ENCODE data around the gene FICD.

The FICD gene

GRCh38 chr12:108498136-108498535 is 16.9 kb upstream of the FICD start:
- DNase-seq (ENCODE audit: insufficient read length, low spot score) (no peak), FAIRE-seq (no peak)
- TF ChIP-seq POU2F2 (IDR thresholded peaks at IDR 0.05; ENCODE audit: low read depth, low read length) (no peak), PAX5 (IDR thresholded peaks at IDR 0.05; ENCODE audit: insufficient read depth, low read length, severe bottlenecking) (no peak), TAF1 (IDR thresholded peaks at IDR 0.05; ENCODE audit: low read depth, low read length) (no peak), POLR2A (IDR thresholded peaks at IDR 0.05; ENCODE audit: low read depth, low read length) (no peak), SPI1 (IDR thresholded peaks at IDR 0.05; ENCODE audit: low read depth, low read length) (no peak), POLR2AphosphoS5 (IDR thresholded peaks at IDR 0.05; ENCODE audit: low read depth, low read length) (no peak)

- peak; percentile 35 for FAIRE-seq
- no peak for DNase-seq (ENCODE audit: insufficient read length, low spot score)
- no peak for TF ChIP-seq TAF1 (IDR thresholded peaks at IDR 0.05; ENCODE audit: low read depth, low read length)
- no peak for TF ChIP-seq POU2F2 (IDR thresholded peaks at IDR 0.05; ENCODE audit: low read depth, low read length)
- TF ChIP-seq PAX5 (IDR thresholded peaks at IDR 0.05; ENCODE audit: insufficient read depth, low read length, severe bottlenecking), result no peak
- no peak for TF ChIP-seq POLR2AphosphoS5 (IDR thresholded peaks at IDR 0.05; ENCODE audit: low read depth, low read length)
- TF ChIP-seq SPI1 (IDR thresholded peaks at IDR 0.05; ENCODE audit: low read depth, low read length), result no peak
- TF ChIP-seq POLR2A (IDR thresholded peaks at IDR 0.05; ENCODE audit: low read depth, low read length), result no peak
Measured at GRCh38 chr12:108502922-108503321, 12.2 kb upstream of the FICD start.

- no peak for FAIRE-seq
- no peak for TF ChIP-seq POU2F2 (IDR thresholded peaks at IDR 0.05; ENCODE audit: low read depth, low read length)
- no peak for TF ChIP-seq PAX5 (IDR thresholded peaks at IDR 0.05; ENCODE audit: insufficient read depth, low read length, severe bottlenecking)
- TF ChIP-seq POLR2AphosphoS5 (IDR thresholded peaks at IDR 0.05; ENCODE audit: low read depth, low read length), result no peak
- TF ChIP-seq POLR2A (IDR thresholded peaks at IDR 0.05; ENCODE audit: low read depth, low read length), result no peak
- no peak for TF ChIP-seq TAF1 (IDR thresholded peaks at IDR 0.05; ENCODE audit: low read depth, low read length)
- no peak for TF ChIP-seq SPI1 (IDR thresholded peaks at IDR 0.05; ENCODE audit: low read depth, low read length)
- DNase-seq (ENCODE audit: insufficient read length, low spot score), result no peak
Measured at GRCh38 chr12:108505129-108505528, 9.9 kb upstream of the FICD start.

- no peak for DNase-seq (ENCODE audit: insufficient read length, low spot score)
- TF ChIP-seq PAX5 (IDR thresholded peaks at IDR 0.05; ENCODE audit: insufficient read depth, low read length, severe bottlenecking), result no peak
- no peak for TF ChIP-seq POLR2A (IDR thresholded peaks at IDR 0.05; ENCODE audit: low read depth, low read length)
- TF ChIP-seq POLR2AphosphoS5 (IDR thresholded peaks at IDR 0.05; ENCODE audit: low read depth, low read length), result no peak
- no peak for TF ChIP-seq SPI1 (IDR thresholded peaks at IDR 0.05; ENCODE audit: low read depth, low read length)
- no peak for TF ChIP-seq POU2F2 (IDR thresholded peaks at IDR 0.05; ENCODE audit: low read depth, low read length)
- TF ChIP-seq TAF1 (IDR thresholded peaks at IDR 0.05; ENCODE audit: low read depth, low read length), result no peak
- peak; percentile 60 for FAIRE-seq
Measured at GRCh38 chr12:108507971-108508642, 7.0 kb upstream of the FICD start.

- no peak for DNase-seq (ENCODE audit: insufficient read length, low spot score)
- FAIRE-seq, result no peak
- no peak for TF ChIP-seq TAF1 (IDR thresholded peaks at IDR 0.05; ENCODE audit: low read depth, low read length)
- TF ChIP-seq PAX5 (IDR thresholded peaks at IDR 0.05; ENCODE audit: insufficient read depth, low read length, severe bottlenecking), result no peak
- no peak for TF ChIP-seq POLR2AphosphoS5 (IDR thresholded peaks at IDR 0.05; ENCODE audit: low read depth, low read length)
- TF ChIP-seq POU2F2 (IDR thresholded peaks at IDR 0.05; ENCODE audit: low read depth, low read length), result no peak
- no peak for TF ChIP-seq POLR2A (IDR thresholded peaks at IDR 0.05; ENCODE audit: low read depth, low read length)
- TF ChIP-seq SPI1 (IDR thresholded peaks at IDR 0.05; ENCODE audit: low read depth, low read length), result no peak
Measured at GRCh38 chr12:108509806-108510205, 5.3 kb upstream of the FICD start.

GRCh38 chr12:108510836-108511235 is 4.2 kb upstream of the FICD start:
- DNase-seq (ENCODE audit: insufficient read length, low spot score) (no peak), FAIRE-seq (no peak)
- no peak for TF ChIP-seq POLR2AphosphoS5 (IDR thresholded peaks at IDR 0.05; ENCODE audit: low read depth, low read length)
- TF ChIP-seq SPI1 (IDR thresholded peaks at IDR 0.05; ENCODE audit: low read depth, low read length), result peak; percentile 71
- no peak for TF ChIP-seq PAX5 (IDR thresholded peaks at IDR 0.05; ENCODE audit: insufficient read depth, low read length, severe bottlenecking)

GRCh38 chr12:108511633-108512540 is 3.2 kb upstream of the FICD start:
- TF ChIP-seq POLR2AphosphoS5 (IDR thresholded peaks at IDR 0.05; ENCODE audit: low read depth, low read length), result no peak
- TF ChIP-seq POU2F2 (IDR thresholded peaks at IDR 0.05; ENCODE audit: low read depth, low read length), result peak; percentile 48; the same call in 1 of the 2 replicates
- TF ChIP-seq SPI1 (IDR thresholded peaks at IDR 0.05; ENCODE audit: low read depth, low read length), result peak; percentile 71
- FAIRE-seq (peak; percentile 88), DNase-seq (ENCODE audit: insufficient read length, low spot score) (no peak)

GRCh38 chr12:108514468-108514972 is 557 bp upstream of the FICD start:
- DNase-seq (ENCODE audit: insufficient read length, low spot score), result no peak
- no peak for FAIRE-seq
- TF ChIP-seq SPI1 (IDR thresholded peaks at IDR 0.05; ENCODE audit: low read depth, low read length), result no peak
- no peak for TF ChIP-seq POLR2A (IDR thresholded peaks at IDR 0.05; ENCODE audit: low read depth, low read length)
- no peak for TF ChIP-seq PAX5 (IDR thresholded peaks at IDR 0.05; ENCODE audit: insufficient read depth, low read length, severe bottlenecking)
- TF ChIP-seq TAF1 (IDR thresholded peaks at IDR 0.05; ENCODE audit: low read depth, low read length), result 0 out of 2 replicates have a peak, but pooled peaks have one; percentile 1
- no peak for TF ChIP-seq POU2F2 (IDR thresholded peaks at IDR 0.05; ENCODE audit: low read depth, low read length)
- TF ChIP-seq POLR2AphosphoS5 (IDR thresholded peaks at IDR 0.05; ENCODE audit: low read depth, low read length), result no peak

GRCh38 chr12:108515916-108516315 is 839 bp downstream of the FICD start:
- DNase-seq (ENCODE audit: insufficient read length, low spot score), result no peak
- FAIRE-seq, result peak; percentile 67
- TF ChIP-seq POLR2AphosphoS5 (IDR thresholded peaks at IDR 0.05; ENCODE audit: low read depth, low read length) (no peak), SPI1 (IDR thresholded peaks at IDR 0.05; ENCODE audit: low read depth, low read length) (no peak), POU2F2 (IDR thresholded peaks at IDR 0.05; ENCODE audit: low read depth, low read length) (no peak), PAX5 (IDR thresholded peaks at IDR 0.05; ENCODE audit: insufficient read depth, low read length, severe bottlenecking) (no peak), TAF1 (IDR thresholded peaks at IDR 0.05; ENCODE audit: low read depth, low read length) (no peak), POLR2A (IDR thresholded peaks at IDR 0.05; ENCODE audit: low read depth, low read length) (no peak; the same call in 1 of the 2 replicates)
